ENCODE results near the gene RIT2.
A peak's percentile ranks its signal among the peaks of the same experiment; 100 is the strongest.

The RIT2 gene

DNA sequence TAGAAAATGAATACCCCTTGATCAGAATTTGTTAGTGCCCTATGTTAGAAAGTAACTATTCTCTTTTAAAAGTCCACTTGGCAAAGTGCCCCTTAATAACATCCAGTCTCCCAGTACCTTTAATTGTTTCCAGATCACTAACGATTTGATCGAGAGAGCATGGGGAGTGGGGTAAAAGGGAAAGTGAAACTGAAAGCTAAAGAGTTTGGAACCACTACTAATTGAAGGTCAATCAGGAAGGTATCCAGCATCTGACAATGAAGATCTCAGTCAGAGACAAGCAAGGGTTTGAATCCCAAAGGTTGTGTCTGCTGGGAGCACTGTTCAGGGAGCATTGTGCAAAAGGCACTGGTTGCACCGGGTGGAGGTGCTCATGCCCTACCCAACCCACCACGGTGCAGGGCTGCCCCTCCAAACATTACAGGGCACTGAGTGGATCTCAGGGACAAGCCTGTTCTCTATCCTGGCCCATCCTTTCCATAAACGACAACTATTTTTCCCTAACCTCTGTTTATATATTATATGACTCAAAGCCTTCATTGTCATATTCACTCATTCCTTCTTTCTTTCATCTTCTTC, 14.6 kb upstream of the RIT2 start:
- Histone ChIP-seq H2AFZ (ENCODE audit: low read length) (peak overlapping the region; percentile 26), H3K9me2 (replicated peaks; ENCODE audit: insufficient read depth, low read length) (no peaks in the 10 kb centered on the region), H3F3A (ENCODE audit: insufficient read depth, low read length) (no peaks in the 10 kb centered on the region), H3K4me2 (ENCODE audit: low read depth, low read length) (peak overlapping the region; percentile 33), H3K9ac (ENCODE audit: low read length) (no peak overlapping the region), H3K9me3 (replicated peaks; ENCODE audit: insufficient read depth, low read length) (no peaks in the 10 kb centered on the region), H4K20me1 (ENCODE audit: insufficient read depth, low read length) (no peaks in the 10 kb centered on the region), H3K36me3 (replicated peaks; ENCODE audit: insufficient read depth, low read length) (no peaks in the 10 kb centered on the region), H3K79me2 (ENCODE audit: low read length) (no peaks in the 10 kb centered on the region), H3K27me3 (replicated peaks; ENCODE audit: insufficient read depth, low read length) (no peaks in the 10 kb centered on the region), H3K27ac (ENCODE audit: low read length) (no peak overlapping the region), H3K4me3 (ENCODE audit: low read length) (peak overlapping the region; percentile 16), H3K4me1 (ENCODE audit: low read length) (no peaks in the 10 kb centered on the region)
- TF ChIP-seq EZH2 (optimal IDR thresholded peaks at IDR 0.05; ENCODE audit: low read depth, low read length) (no peak), EZH2phosphoT487 (IDR thresholded peaks at IDR 0.05; ENCODE audit: low read length) (no peak)
- TF ChIP-seq, protein P1, sequence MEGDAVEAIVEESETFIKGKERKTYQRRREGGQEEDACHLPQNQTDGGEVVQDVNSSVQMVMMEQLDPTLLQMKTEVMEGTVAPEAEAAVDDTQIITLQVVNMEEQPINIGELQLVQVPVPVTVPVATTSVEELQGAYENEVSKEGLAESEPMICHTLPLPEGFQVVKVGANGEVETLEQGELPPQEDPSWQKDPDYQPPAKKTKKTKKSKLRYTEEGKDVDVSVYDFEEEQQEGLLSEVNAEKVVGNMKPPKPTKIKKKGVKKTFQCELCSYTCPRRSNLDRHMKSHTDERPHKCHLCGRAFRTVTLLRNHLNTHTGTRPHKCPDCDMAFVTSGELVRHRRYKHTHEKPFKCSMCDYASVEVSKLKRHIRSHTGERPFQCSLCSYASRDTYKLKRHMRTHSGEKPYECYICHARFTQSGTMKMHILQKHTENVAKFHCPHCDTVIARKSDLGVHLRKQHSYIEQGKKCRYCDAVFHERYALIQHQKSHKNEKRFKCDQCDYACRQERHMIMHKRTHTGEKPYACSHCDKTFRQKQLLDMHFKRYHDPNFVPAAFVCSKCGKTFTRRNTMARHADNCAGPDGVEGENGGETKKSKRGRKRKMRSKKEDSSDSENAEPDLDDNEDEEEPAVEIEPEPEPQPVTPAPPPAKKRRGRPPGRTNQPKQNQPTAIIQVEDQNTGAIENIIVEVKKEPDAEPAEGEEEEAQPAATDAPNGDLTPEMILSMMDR (IDR thresholded peaks at IDR 0.05; ENCODE audit: low read length) = no peak
- DNase-seq = peak; percentile 51

- Histone ChIP-seq H3K4me3 (ENCODE audit: low read length) (no peak overlapping the region), H3K9me3 (replicated peaks; ENCODE audit: insufficient read depth, low read length) (no peaks in the 10 kb centered on the region), H3K27ac (ENCODE audit: low read length) (no peak overlapping the region), H3K9ac (ENCODE audit: low read length) (no peak overlapping the region), H2AFZ (ENCODE audit: low read length) (no peak overlapping the region), H3K4me1 (ENCODE audit: low read length) (no peaks in the 10 kb centered on the region), H3K27me3 (replicated peaks; ENCODE audit: insufficient read depth, low read length) (no peaks in the 10 kb centered on the region), H3K36me3 (replicated peaks; ENCODE audit: insufficient read depth, low read length) (no peaks in the 10 kb centered on the region), H3F3A (ENCODE audit: insufficient read depth, low read length) (no peaks in the 10 kb centered on the region), H3K4me2 (ENCODE audit: low read depth, low read length) (no peak overlapping the region), H3K9me2 (replicated peaks; ENCODE audit: insufficient read depth, low read length) (no peaks in the 10 kb centered on the region), H3K79me2 (ENCODE audit: low read length) (no peaks in the 10 kb centered on the region), H4K20me1 (ENCODE audit: insufficient read depth, low read length) (no peaks in the 10 kb centered on the region)
- TF ChIP-seq, protein P1 (IDR thresholded peaks at IDR 0.05; ENCODE audit: low read length) = no peak
- TF ChIP-seq EZH2 (optimal IDR thresholded peaks at IDR 0.05; ENCODE audit: low read depth, low read length) (no peak), EZH2phosphoT487 (IDR thresholded peaks at IDR 0.05; ENCODE audit: low read length) (no peak)
- no peak for DNase-seq
These were observed 10.0 kb upstream of the RIT2 start for GRCh38 chr18:43125471-43125870.

GRCh38 chr18:43122955-43123354, 7.5 kb upstream of the RIT2 start:
- H2AFZ ChIP-seq (ENCODE audit: low read length) = no peak overlapping the region
- H3K27ac ChIP-seq (ENCODE audit: low read length) = no peak overlapping the region
- no peaks in the 10 kb centered on the region for H3K9me3 ChIP-seq (replicated peaks; ENCODE audit: insufficient read depth, low read length)
- H3K4me1 ChIP-seq (ENCODE audit: low read length) = no peaks in the 10 kb centered on the region
- no peak overlapping the region for H3K9ac ChIP-seq (ENCODE audit: low read length)
- no peak overlapping the region for H3K4me2 ChIP-seq (ENCODE audit: low read depth, low read length)
- H3K36me3 ChIP-seq (replicated peaks; ENCODE audit: insufficient read depth, low read length) = no peaks in the 10 kb centered on the region
- TF ChIP-seq, protein P1 (IDR thresholded peaks at IDR 0.05; ENCODE audit: low read length) = no peak
- TF ChIP-seq EZH2phosphoT487 (IDR thresholded peaks at IDR 0.05; ENCODE audit: low read length) (no peak), EZH2 (optimal IDR thresholded peaks at IDR 0.05; ENCODE audit: low read depth, low read length) (no peak)
- no peaks in the 10 kb centered on the region for H3F3A ChIP-seq (ENCODE audit: insufficient read depth, low read length)
- no peaks in the 10 kb centered on the region for H3K79me2 ChIP-seq (ENCODE audit: low read length)
- DNase-seq = no peak
- no peaks in the 10 kb centered on the region for H3K9me2 ChIP-seq (replicated peaks; ENCODE audit: insufficient read depth, low read length)
- no peaks in the 10 kb centered on the region for H3K27me3 ChIP-seq (replicated peaks; ENCODE audit: insufficient read depth, low read length)
- H3K4me3 ChIP-seq (ENCODE audit: low read length) = no peak overlapping the region
- H4K20me1 ChIP-seq (ENCODE audit: insufficient read depth, low read length) = no peaks in the 10 kb centered on the region
